Endothelial cell of umbilical vein (primary cell): ENCODE results near the gene MAPKBP1.

ENCODE experiments used
- EZH2 ChIP-seq: IDR thresholded peaks from 2 replicates; pipeline ENCODE4 v1.6.1; 2012; ENCODE audit warnings: borderline replicate concordance, low read depth, mild to moderate bottlenecking, moderate library complexity, low read length, inconsistent platforms; ENCODE audit not compliant: severe bottlenecking
- POLR2AphosphoS5 ChIP-seq: IDR thresholded peaks from 2 replicates; pipeline ENCODE4 v1.6.1; 2012; ENCODE audit warnings: low read depth, mild to moderate bottlenecking, control low read depth, low read length, moderate library complexity; ENCODE audit not compliant: insufficient read depth
- TF ChIP-seq, protein P1 (sequence below), 2 donors: IDR thresholded peaks; 1 replicate in 1 of 2; 2 replicates in 1 of 2; pipeline ENCODE4 v1.5.1; 2011; ENCODE audit warnings: low read length in 2 of 2, mild to moderate bottlenecking in 2 of 2, moderate library complexity in 2 of 2, control low read depth in 1 of 2, inconsistent platforms in 1 of 2, low read depth in 1 of 2; ENCODE audit not compliant: insufficient read depth in 1 of 2; ENCODE audit errors: extremely low read depth in 1 of 2
- TF ChIP-seq, protein P2 (sequence below): IDR thresholded peaks from 2 replicates; pipeline ENCODE4 v1.6.1; 2011; ENCODE audit not compliant: insufficient read depth, insufficient read length

DNA sequence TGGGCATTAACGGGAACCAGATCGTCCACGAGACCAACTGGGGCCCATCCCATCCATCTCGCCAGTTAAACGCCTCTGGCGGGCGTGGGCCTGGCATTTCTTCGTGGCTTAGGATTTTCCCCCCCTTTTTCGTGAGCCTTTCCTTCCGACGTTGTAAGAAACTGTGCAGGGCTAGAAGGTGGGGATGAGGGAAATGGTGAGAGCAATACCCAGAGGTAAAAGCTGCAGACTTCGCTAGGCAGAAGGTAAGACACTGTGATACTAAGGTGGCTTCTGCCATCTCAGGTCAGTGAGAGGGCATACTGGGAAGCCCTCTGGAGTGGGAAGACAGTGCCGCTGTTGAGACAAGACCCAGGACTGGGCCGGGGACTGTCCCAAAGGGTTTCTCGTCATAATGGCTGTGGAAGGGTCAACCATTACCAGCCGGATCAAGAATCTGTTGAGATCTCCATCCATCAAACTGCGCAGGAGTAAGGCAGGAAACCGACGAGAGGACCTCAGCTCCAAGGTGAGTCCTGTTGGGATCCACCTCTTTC lies 666 bp downstream of the MAPKBP1 start:
- TF ChIP-seq, protein P1, sequence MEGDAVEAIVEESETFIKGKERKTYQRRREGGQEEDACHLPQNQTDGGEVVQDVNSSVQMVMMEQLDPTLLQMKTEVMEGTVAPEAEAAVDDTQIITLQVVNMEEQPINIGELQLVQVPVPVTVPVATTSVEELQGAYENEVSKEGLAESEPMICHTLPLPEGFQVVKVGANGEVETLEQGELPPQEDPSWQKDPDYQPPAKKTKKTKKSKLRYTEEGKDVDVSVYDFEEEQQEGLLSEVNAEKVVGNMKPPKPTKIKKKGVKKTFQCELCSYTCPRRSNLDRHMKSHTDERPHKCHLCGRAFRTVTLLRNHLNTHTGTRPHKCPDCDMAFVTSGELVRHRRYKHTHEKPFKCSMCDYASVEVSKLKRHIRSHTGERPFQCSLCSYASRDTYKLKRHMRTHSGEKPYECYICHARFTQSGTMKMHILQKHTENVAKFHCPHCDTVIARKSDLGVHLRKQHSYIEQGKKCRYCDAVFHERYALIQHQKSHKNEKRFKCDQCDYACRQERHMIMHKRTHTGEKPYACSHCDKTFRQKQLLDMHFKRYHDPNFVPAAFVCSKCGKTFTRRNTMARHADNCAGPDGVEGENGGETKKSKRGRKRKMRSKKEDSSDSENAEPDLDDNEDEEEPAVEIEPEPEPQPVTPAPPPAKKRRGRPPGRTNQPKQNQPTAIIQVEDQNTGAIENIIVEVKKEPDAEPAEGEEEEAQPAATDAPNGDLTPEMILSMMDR (IDR thresholded peaks at IDR 0.05; ENCODE audit: extremely low read depth in 1 of 2, insufficient read depth in 1 of 2, low read depth in 1 of 2, low read length in 2 of 2) = no peak
- TF ChIP-seq, protein P2, sequence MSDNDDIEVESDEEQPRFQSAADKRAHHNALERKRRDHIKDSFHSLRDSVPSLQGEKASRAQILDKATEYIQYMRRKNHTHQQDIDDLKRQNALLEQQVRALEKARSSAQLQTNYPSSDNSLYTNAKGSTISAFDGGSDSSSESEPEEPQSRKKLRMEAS = no peak
- TF ChIP-seq POLR2AphosphoS5 (no peak), EZH2 (no peak)
